ENCODE data around the gene PIP.
"Not testable (repeated sequence)": the region's sequence is repeated elsewhere in the genome, so short reads cannot be mapped to it uniquely, and the experiment has no call there.

PIP gene

GRCh38 chr7:143176128-143176527, 44.3 kb downstream of the PIP start:
- no peak overlapping the region for H3K27ac ChIP-seq
- DNase-seq (ENCODE audit: low read depth, low spot score), result no peak

DNA sequence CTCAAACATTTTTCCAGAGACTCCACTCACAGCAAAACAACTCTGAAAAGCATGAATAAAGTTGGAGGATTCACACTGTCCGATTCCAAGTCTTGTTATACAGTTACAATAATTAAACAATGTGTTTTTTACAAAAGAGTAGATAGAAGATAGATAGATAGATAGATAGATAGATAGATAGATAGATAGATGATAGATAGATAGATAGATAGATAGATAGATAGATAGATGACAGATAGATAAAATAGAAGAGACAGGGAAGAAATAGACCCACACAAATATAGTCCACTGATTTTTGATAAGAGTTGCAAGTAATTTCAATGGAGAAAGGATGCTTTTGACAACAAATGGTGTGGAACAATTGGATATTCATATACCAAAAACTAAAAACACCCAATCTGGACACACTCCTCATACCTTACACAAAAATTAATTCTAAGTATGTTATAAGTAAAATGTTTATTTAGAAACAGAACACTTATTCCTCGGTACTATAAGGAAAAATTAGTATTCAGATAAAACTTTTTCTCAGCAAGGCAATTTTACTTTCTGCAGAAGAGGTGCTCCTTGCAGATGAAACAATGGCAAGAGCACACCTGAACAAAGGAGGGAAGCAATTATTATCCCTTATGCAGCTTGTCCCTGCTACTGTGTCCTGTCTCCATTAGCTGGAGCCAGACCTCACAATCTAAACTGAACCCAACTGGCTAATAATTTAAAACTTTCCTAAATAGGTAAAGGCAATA, 45.7 kb downstream of the PIP start:
- no peak overlapping the region for H3K27ac ChIP-seq
- no peak for DNase-seq (ENCODE audit: low read depth, low spot score)

GRCh38 chr7:143180771-143181170, 48.9 kb downstream of the PIP start:
- not testable (repeated sequence) for H3K27ac ChIP-seq; DNase-seq (ENCODE audit: low read depth, low spot score)

- H3K27ac ChIP-seq, result no peak overlapping the region
- DNase-seq (ENCODE audit: low read depth, low spot score), result no peak
These were observed 49.5 kb downstream of the PIP start for GRCh38 chr7:143181349-143181748.

DNA sequence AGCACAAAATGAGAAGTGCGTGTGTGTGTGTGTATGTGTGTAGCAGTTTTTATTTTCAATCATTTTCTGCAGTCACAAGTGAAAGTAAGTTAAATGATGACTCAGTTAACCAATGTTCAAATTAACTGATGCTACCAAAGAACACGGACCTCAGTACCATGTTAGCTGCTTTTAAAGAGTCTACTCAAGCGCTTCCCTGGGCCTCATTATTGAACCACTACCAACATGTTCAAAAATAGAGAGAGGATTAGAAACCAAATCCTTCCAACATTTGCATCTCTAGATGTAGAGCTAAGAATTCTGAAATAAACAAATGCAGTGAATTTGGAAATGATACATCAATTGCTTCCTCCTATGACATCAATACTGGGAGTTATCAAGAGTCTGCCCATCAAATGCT, 51.1 kb downstream of the PIP start, which contains the start of gene TAS2R39:
TSS of gene TAS2R39 (plus strand) at position 396 of the 400 bp plus-strand sequence. CDS start at position 396, 0 bp downstream.
- H3K27ac ChIP-seq, result no peak within 1 kb of the TSS
- DNase-seq (ENCODE audit: low read depth, low spot score), result no peak

GRCh38 chr7:143185551-143185950, 53.7 kb downstream of the PIP start:
- no peak overlapping the region for H3K27ac ChIP-seq
- no peak for DNase-seq (ENCODE audit: low read depth, low spot score)

DNA sequence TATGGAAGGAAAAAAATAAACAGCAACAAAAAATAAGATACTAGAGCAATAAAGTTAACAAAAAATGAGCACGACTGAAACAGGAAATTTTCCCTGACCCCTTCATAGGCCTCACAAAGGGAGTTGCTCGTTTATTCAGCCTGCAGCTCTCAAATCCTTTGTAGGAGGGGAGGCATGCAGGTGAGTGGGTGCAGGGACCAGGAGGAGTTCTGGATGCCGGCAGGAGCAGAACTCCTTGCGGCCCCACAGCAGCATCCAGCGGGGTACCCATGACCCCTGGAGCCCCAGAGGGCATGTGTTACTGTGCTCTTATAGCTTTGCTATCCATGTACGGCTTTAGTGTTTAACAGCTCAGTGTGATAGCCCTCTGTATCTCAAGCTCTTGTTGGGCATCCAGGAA, 57.1 kb downstream of the PIP start:
- H3K27ac ChIP-seq, result no peak overlapping the region
- no peak for DNase-seq (ENCODE audit: low read depth, low spot score)

Measured in epithelial cell of prostate (primary cell).